Suprapubic skin (tissue), 4 donors: ENCODE measurements around the gene SMIM29.

Experiments used
- EP300 ChIP-seq: sonication (generic); formaldehyde crosslinking; IDR thresholded peaks from one replicate; pipeline ENCODE4 v1.6.1; 2017; ENCODE audit warnings: antibody characterized with exemption
- POLR2AphosphoS5 ChIP-seq, 3 donors: sonication (generic); formaldehyde crosslinking; IDR thresholded peaks; one replicate each; pipeline ENCODE4 v1.6.1; 2017; ENCODE audit warnings: antibody characterized with exemption in 3 of 3

- TF ChIP-seq POLR2AphosphoS5 (IDR thresholded peaks at IDR 0.05) (no peak), EP300 (no peak)
These were observed 44.1 kb upstream of the SMIM29 start for GRCh38 chr6:34292954-34293353.
